NB4 (cell line): Measurements from ENCODE around the gene GPR156.

ENCODE experiments used
- DNase-seq: peaks from one replicate; pipeline ENCODE4 v3.0.0; 2010; ENCODE audit warnings: low read depth
- H3K4me3 ChIP-seq: one replicate; pipeline ENCODE4 v1.5.1; 2011; ENCODE audit warnings: mild to moderate bottlenecking, low read depth, low read length, moderate library complexity
- MYC ChIP-seq: IDR thresholded peaks from 2 replicates; pipeline ENCODE4 v1.6.1; 2011; ENCODE audit warnings: low read depth, low read length
- POLR2A ChIP-seq: IDR thresholded peaks from 2 replicates; pipeline ENCODE4 v1.6.1; 2011; ENCODE audit warnings: mild to moderate bottlenecking; ENCODE audit not compliant: insufficient read length; ENCODE audit errors: extremely low read depth
- TF ChIP-seq, protein P1 (sequence below): IDR thresholded peaks from 2 replicates; pipeline ENCODE4 v1.6.1; 2011; ENCODE audit warnings: low read depth, low read length
- TF ChIP-seq, protein P2 (sequence below): IDR thresholded peaks from one replicate; pipeline ENCODE4 v1.5.1; 2012; ENCODE audit warnings: low read depth, low read length

GPR156 gene

GRCh38 chr3:120265989-120266388 lies 19.0 kb downstream of the GPR156 start:
- H3K4me3 ChIP-seq: no peak overlapping the region
- TF ChIP-seq, protein P1, sequence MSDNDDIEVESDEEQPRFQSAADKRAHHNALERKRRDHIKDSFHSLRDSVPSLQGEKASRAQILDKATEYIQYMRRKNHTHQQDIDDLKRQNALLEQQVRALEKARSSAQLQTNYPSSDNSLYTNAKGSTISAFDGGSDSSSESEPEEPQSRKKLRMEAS: no peak
- TF ChIP-seq, protein P2, sequence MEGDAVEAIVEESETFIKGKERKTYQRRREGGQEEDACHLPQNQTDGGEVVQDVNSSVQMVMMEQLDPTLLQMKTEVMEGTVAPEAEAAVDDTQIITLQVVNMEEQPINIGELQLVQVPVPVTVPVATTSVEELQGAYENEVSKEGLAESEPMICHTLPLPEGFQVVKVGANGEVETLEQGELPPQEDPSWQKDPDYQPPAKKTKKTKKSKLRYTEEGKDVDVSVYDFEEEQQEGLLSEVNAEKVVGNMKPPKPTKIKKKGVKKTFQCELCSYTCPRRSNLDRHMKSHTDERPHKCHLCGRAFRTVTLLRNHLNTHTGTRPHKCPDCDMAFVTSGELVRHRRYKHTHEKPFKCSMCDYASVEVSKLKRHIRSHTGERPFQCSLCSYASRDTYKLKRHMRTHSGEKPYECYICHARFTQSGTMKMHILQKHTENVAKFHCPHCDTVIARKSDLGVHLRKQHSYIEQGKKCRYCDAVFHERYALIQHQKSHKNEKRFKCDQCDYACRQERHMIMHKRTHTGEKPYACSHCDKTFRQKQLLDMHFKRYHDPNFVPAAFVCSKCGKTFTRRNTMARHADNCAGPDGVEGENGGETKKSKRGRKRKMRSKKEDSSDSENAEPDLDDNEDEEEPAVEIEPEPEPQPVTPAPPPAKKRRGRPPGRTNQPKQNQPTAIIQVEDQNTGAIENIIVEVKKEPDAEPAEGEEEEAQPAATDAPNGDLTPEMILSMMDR: no peak
- TF ChIP-seq POLR2A: no peak
- no peak for TF ChIP-seq MYC
- no peak for DNase-seq

DNA sequence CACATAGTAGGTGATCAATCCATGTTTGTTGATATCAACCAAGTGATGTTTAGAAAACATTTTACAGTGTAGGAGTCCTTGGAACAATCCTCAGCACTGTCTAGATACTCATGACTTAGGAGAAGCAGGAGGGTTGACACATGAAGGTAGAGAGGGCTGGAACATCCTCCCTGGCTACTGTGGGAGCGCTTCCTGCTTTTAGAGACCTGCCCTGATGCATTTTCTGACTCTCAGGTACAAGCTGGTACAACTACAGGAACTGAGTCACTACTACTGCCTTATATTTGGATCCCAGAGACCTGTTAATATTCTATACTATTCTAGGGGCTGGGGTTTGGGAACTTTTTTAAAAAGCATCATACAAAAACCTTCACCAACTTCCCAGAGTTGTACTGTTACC lies 20.1 kb downstream of the GPR156 start:
- H3K4me3 ChIP-seq: no peak overlapping the region
- no peak for DNase-seq
- TF ChIP-seq MYC: no peak
- TF ChIP-seq, protein P1: no peak
- TF ChIP-seq POLR2A: no peak
- TF ChIP-seq, protein P2: no peak

DNA sequence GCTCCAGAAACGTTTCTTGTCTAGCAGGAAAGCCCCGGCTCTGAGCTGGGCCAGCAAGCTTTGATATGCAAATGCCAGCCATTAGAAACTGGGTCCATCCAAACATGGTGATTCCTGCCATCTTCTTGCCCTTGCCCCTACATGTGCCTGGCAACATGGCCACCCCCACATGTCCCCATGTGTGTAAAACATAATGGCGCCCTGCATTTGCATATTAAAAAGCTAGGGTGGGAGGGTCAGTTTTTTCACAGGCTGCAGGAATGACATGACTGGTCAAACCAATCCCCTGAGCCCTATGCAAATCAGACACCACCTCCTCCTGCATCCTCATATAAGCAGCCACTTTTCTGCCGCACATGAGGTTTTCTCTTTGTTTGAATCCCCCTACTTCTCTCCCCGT lies 21.2 kb downstream of the GPR156 start:
- TF ChIP-seq, protein P1: no peak
- TF ChIP-seq MYC (no peak), POLR2A (no peak)
- TF ChIP-seq, protein P2: no peak

GRCh38 chr3:120258009-120258408 lies 27.0 kb downstream of the GPR156 start:
- no peak for DNase-seq
- TF ChIP-seq, protein P2: no peak
- TF ChIP-seq MYC: no peak
- TF ChIP-seq, protein P1: no peak
- TF ChIP-seq POLR2A: no peak
- H3K4me3 ChIP-seq: no peak overlapping the region

More for the DNA sequence above, 21.2 kb downstream of the GPR156 start:
- no peak for DNase-seq
- H3K4me3 ChIP-seq: no peak overlapping the region

- no peak for DNase-seq
- H3K4me3 ChIP-seq: no peak overlapping the region
- TF ChIP-seq POLR2A: no peak
- no peak for TF ChIP-seq MYC
- TF ChIP-seq, protein P2: no peak
- TF ChIP-seq, protein P1: no peak
Measured at GRCh38 chr3:120245386-120245785, 39.6 kb downstream of the GPR156 start.
